ENCODE data around the gene PXDN. TPM values are rescaled to one million over a fixed set of nuclear protein-coding genes. Genes with fewer than 3 reads are reported as not detected.

PXDN gene
- total RNA-seq, 4 donors from 2014 or later = 7.0 to 9.5 (median 9.4) TPM

- peak in 1 of 2 donors; percentile 32 for DNase-seq (ENCODE audit: low spot score in 2 of 2)
- H3K9me3 ChIP-seq = no peaks in the 10 kb centered on the region
- no peak overlapping the region for H3K27ac ChIP-seq
- no peak for TF ChIP-seq EP300 (IDR thresholded peaks at IDR 0.05)
- TF ChIP-seq POLR2A (IDR thresholded peaks at IDR 0.05) = no peak
- no peak for TF ChIP-seq CTCF (IDR thresholded peaks at IDR 0.05)
- TF ChIP-seq POLR2AphosphoS5 (IDR thresholded peaks at IDR 0.05) = no peak
- H3K27me3 ChIP-seq = no peaks in the 10 kb centered on the region
- H3K36me3 ChIP-seq = peaks cover 26% of the 10 kb centered on the region
- no peaks in the 10 kb centered on the region for H3K4me1 ChIP-seq
- H3K4me3 ChIP-seq = no peak overlapping the region
- WGBS = 86% methylated on average over 16 of the region's 17 CpGs
Measured at GRCh38 chr2:1640301-1641135, 103.8 kb downstream of the PXDN start.

- TF ChIP-seq POLR2AphosphoS5 (IDR thresholded peaks at IDR 0.05) = no peak
- no peak for TF ChIP-seq POLR2A (IDR thresholded peaks at IDR 0.05)
- TF ChIP-seq EP300 (IDR thresholded peaks at IDR 0.05) = no peak
- no peak for TF ChIP-seq CTCF (IDR thresholded peaks at IDR 0.05)
- peak in 1 of 2 donors; percentile 22 for DNase-seq (ENCODE audit: low spot score in 2 of 2)
- Histone ChIP-seq H3K27ac (no peak overlapping the region), H3K4me3 (no peak overlapping the region), H3K36me3 (peaks cover 31% of the 10 kb centered on the region), H3K27me3 (no peaks in the 10 kb centered on the region), H3K9me3 (no peaks in the 10 kb centered on the region), H3K4me1 (no peaks in the 10 kb centered on the region)
- WGBS = 94% methylated on average over 9 of the region's 25 CpGs
Measured at GRCh38 chr2:1639086-1639858, 105.0 kb downstream of the PXDN start.

- 41% methylated on average over 6 of the region's 11 CpGs for WGBS
- H3K4me1 ChIP-seq = no peaks in the 10 kb centered on the region
- no peaks in the 10 kb centered on the region for H3K9me3 ChIP-seq
- TF ChIP-seq CTCF (IDR thresholded peaks at IDR 0.05) (no peak), POLR2AphosphoS5 (IDR thresholded peaks at IDR 0.05) (no peak), EP300 (IDR thresholded peaks at IDR 0.05) (no peak), POLR2A (IDR thresholded peaks at IDR 0.05) (no peak)
- peak in 1 of 2 donors; percentile 38 for DNase-seq (ENCODE audit: low spot score in 2 of 2)
- H3K27me3 ChIP-seq = no peaks in the 10 kb centered on the region
- H3K27ac ChIP-seq = no peak overlapping the region
- H3K4me3 ChIP-seq = no peak overlapping the region
- H3K36me3 ChIP-seq = peaks cover 38% of the 10 kb centered on the region
Measured at GRCh38 chr2:1638281-1638860, 105.9 kb downstream of the PXDN start.

GRCh38 chr2:1636791-1637415 lies 107.4 kb downstream of the PXDN start:
- Histone ChIP-seq H3K27ac (no peak overlapping the region), H3K4me1 (no peaks in the 10 kb centered on the region), H3K9me3 (no peaks in the 10 kb centered on the region), H3K36me3 (peaks cover 36% of the 10 kb centered on the region), H3K27me3 (no peaks in the 10 kb centered on the region), H3K4me3 (no peak overlapping the region)
- DNase-seq (ENCODE audit: low spot score in 2 of 2) = peak in 1 of 2 donors; percentile 46
- no peak for TF ChIP-seq POLR2A (IDR thresholded peaks at IDR 0.05)
- TF ChIP-seq CTCF (IDR thresholded peaks at IDR 0.05) = no peak
- no peak for TF ChIP-seq POLR2AphosphoS5 (IDR thresholded peaks at IDR 0.05)
- no peak for TF ChIP-seq EP300 (IDR thresholded peaks at IDR 0.05)
- WGBS = 71% methylated on average over 12 of the region's 13 CpGs

All from suprapubic skin (tissue), 4 donors.